HCT116 (cell line): ENCODE data around the gene HLA-F. TPM values are rescaled to one million over a fixed set of nuclear protein-coding genes. Genes with fewer than 3 reads are reported as not detected.

Source experiments
- ATAC-seq: fragments of 200-7000 bp; cut with Tn5 transposase; 2 replicates; pipeline ENCODE4 v1.9.1; 2020; ENCODE audit warnings: mild to moderate bottlenecking, moderate library complexity
- BruUV-seq: library from RNA; stranded (reverse); fragments of 400-500 nt; replicated peaks from 2 replicates; lab custom pipeline; 2021; lab: Mats Ljungman, UMichigan
- CTCF ChIA-PET: fragments of 300-600 bp; sonication (Branson Sonifier 250); formaldehyde crosslinking; loops from one replicate; lab custom pipeline; 2021; ENCODE audit warnings: antibody characterized with exemption; lab: Charles Lee
- POLR2A ChIA-PET: fragments of 300-600, 350-600 bp; sonication (Branson Sonifier 250); formaldehyde crosslinking; loops from one replicate; lab custom pipeline; 2021; ENCODE audit warnings: antibody characterized with exemption; lab: Charles Lee
- RAD21 ChIA-PET, 2 experiments: fragments of 300-600 bp; sonication (Branson Sonifier 250); formaldehyde crosslinking; loops; one replicate each; lab custom pipeline; 2023; ENCODE audit warnings: low total read pairs in 2 of 2; ENCODE audit not compliant: uncharacterized antibody in 2 of 2, unreplicated experiment in 2 of 2, low non-redundant PET in 1 of 2; lab: Charles Lee
- DNase-seq: peaks from one replicate; pipeline ENCODE4 v3.0.0-alpha.2; 2010; ENCODE audit warnings: low read depth, low spot score
- H2AFZ ChIP-seq: fragments of 200-600 bp; shearing (Covaris generic), sonication (generic); 2 replicates; pipeline ENCODE4 v1.6.1; 2017; ENCODE audit warnings: low read depth, mixed run types, mixed read lengths, antibody characterized with exemption, low read length; ENCODE audit not compliant: poor library complexity, severe bottlenecking
- H3K27ac ChIP-seq: 2 replicates; pipeline ENCODE4 v1.5.1; 2012; ENCODE audit warnings: low read depth, low read length
- H3K27me3 ChIP-seq: fragments of 200-600 bp; sonication (generic); 2 replicates; pipeline ENCODE4 v1.6.1; 2016; ENCODE audit warnings: mixed run types, low read length, mixed read lengths; ENCODE audit not compliant: insufficient read depth
- H3K36me3 ChIP-seq, 2 experiments: fragments of 200-500 bp in 1 of 2; fragments of 200-600 bp in 1 of 2; sonication (Bioruptor generic) in 1 of 2; sonication (generic) in 1 of 2; 2 replicates each; pipeline versions ENCODE4 v1.5.1 to v1.6.1; 2014 to 2016; ENCODE audit warnings: low read length in 2 of 2, inconsistent platforms in 1 of 2, mixed read lengths in 1 of 2, mixed run types in 1 of 2; ENCODE audit not compliant: insufficient read depth in 2 of 2, control insufficient read depth in 1 of 2
- H3K4me1 ChIP-seq, 2 experiments: fragments of 200-600 bp in 1 of 2; sonication (generic) in 1 of 2; 2 replicates each; pipeline versions ENCODE4 v1.5.1 to v1.6.1; 2012 to 2017; ENCODE audit warnings: low read length in 2 of 2, inconsistent platforms in 1 of 2, mild to moderate bottlenecking in 1 of 2, mixed read lengths in 1 of 2, mixed run types in 1 of 2, moderate library complexity in 1 of 2; ENCODE audit not compliant: insufficient read depth in 2 of 2, control insufficient read depth in 1 of 2
- H3K4me2 ChIP-seq: fragments of 200-600 bp; sonication (generic); 2 replicates; pipeline ENCODE4 v1.6.1; 2017; ENCODE audit warnings: mixed run types, low read length, mixed read lengths
- H3K4me3 ChIP-seq, 2 experiments: fragments of 200-600 bp in 1 of 2; sonication (generic) in 1 of 2; replicated peaks in 1 of 2; 2 replicates each; pipeline ENCODE4 v1.5.1; 2011 to 2016; ENCODE audit warnings: low read length in 2 of 2, control low read depth in 1 of 2, low read depth in 1 of 2, mild to moderate bottlenecking in 1 of 2, mixed read lengths in 1 of 2, mixed run types in 1 of 2
- H3K79me2 ChIP-seq: fragments of 200-600 bp; sonication (generic); 2 replicates; pipeline ENCODE4 v1.6.1; 2017; ENCODE audit warnings: mild to moderate bottlenecking, mixed run types, low read length, moderate library complexity, mixed read lengths; ENCODE audit not compliant: insufficient read depth
- H3K9ac ChIP-seq: fragments of 200-600 bp; sonication (generic); 2 replicates; pipeline ENCODE4 v1.6.1; 2016; ENCODE audit warnings: low read length, mixed read lengths
- H3K9me2 ChIP-seq: fragments of 200-600 bp; sonication (generic), shearing (Covaris generic); 2 replicates; pipeline ENCODE4 v1.6.1; 2017; ENCODE audit warnings: mixed run types, mild to moderate bottlenecking, moderate library complexity; ENCODE audit not compliant: insufficient read depth
- H3K9me3 ChIP-seq, 2 experiments: fragments of 200-500 bp in 1 of 2; fragments of 200-600 bp in 1 of 2; sonication (Bioruptor generic) in 1 of 2; sonication (generic) in 1 of 2; 2 replicates each; pipeline ENCODE4 v1.6.1; 2014 to 2017; ENCODE audit warnings: low read length in 2 of 2, mixed read lengths in 2 of 2, inconsistent platforms in 1 of 2, low read depth in 1 of 2, mild to moderate bottlenecking in 1 of 2, mixed run types in 1 of 2, moderate library complexity in 1 of 2; ENCODE audit not compliant: control insufficient read depth in 1 of 2, insufficient read depth in 1 of 2
- H4K20me1 ChIP-seq: fragments of 200-600 bp; sonication (generic), shearing (Covaris generic); 2 replicates; pipeline ENCODE4 v1.6.1; 2017; ENCODE audit warnings: mixed run types, mild to moderate bottlenecking, moderate library complexity; ENCODE audit not compliant: insufficient read depth
- CBX3 ChIP-seq: IDR thresholded peaks from 2 replicates; pipeline ENCODE4 v1.6.1; 2012; ENCODE audit warnings: low read depth
- EGR1 ChIP-seq: IDR thresholded peaks from 2 replicates; pipeline ENCODE4 v1.6.1; 2012; ENCODE audit warnings: low read depth
- ELF1 ChIP-seq: IDR thresholded peaks from 2 replicates; pipeline ENCODE4 v1.6.1; 2012; ENCODE audit warnings: low read depth, borderline replicate concordance
- EZH2phosphoT487 ChIP-seq: fragments of 200-600 bp; IDR thresholded peaks from 2 replicates; pipeline ENCODE4 v1.6.1; 2018; ENCODE audit warnings: antibody characterized with exemption, borderline replicate concordance
- FOSL1 ChIP-seq: IDR thresholded peaks from 2 replicates; pipeline ENCODE4 v1.6.1; 2012; ENCODE audit warnings: low read depth
- SIN3A ChIP-seq: IDR thresholded peaks from 2 replicates; pipeline ENCODE4 v1.6.1; 2012; ENCODE audit warnings: low read depth
- SP1 ChIP-seq: IDR thresholded peaks from 2 replicates; pipeline ENCODE4 v1.6.1; 2012; ENCODE audit warnings: low read depth
- YY1 ChIP-seq: IDR thresholded peaks from 2 replicates; pipeline ENCODE4 v1.6.1; 2011; ENCODE audit warnings: low read length, low read depth, moderate library complexity, mild to moderate bottlenecking; ENCODE audit not compliant: insufficient replicate concordance; ENCODE audit errors: extremely low read depth
- ZNF274 ChIP-seq: fragments of 200-500 bp; sonication (Bioruptor generic); IDR thresholded peaks from 2 replicates; pipeline ENCODE4 v1.6.1; 2014; ENCODE audit warnings: mild to moderate bottlenecking, low read depth, low read length, inconsistent platforms
- intact Hi-C: fragments of 100-400 bp; cut with micrococcal nuclease; formaldehyde crosslinking; loops from 2 replicates; pipeline ENCODE4 v1.10.0; 2022
- total RNA-seq: library from RNA; stranded (reverse); gene quantifications from one replicate; pipeline ENCODE4 v1.2.1, GENCODE V29; 2021; ENCODE audit not compliant: unreplicated experiment
- TF ChIP-seq, protein P1 (sequence below), 3 experiments: fragments of 200-600 bp in 1 of 3; sonication (generic) in 1 of 3; IDR thresholded peaks in 2 of 3; conservative IDR thresholded peaks in 1 of 3; 2 replicates each; pipeline ENCODE4 v1.5.1; 2012 to 2017; ENCODE audit warnings: low read depth in 2 of 3, low read length in 2 of 3, antibody characterized with exemption in 1 of 3, borderline replicate concordance in 1 of 3, control low read depth in 1 of 3, mild to moderate bottlenecking in 1 of 3, mixed read lengths in 1 of 3, mixed run types in 1 of 3, moderate library complexity in 1 of 3; ENCODE audit not compliant: insufficient read depth in 1 of 3
- TF ChIP-seq, protein P2 (sequence below): IDR thresholded peaks from 2 replicates; pipeline ENCODE4 v1.6.1; 2011; ENCODE audit warnings: mild to moderate bottlenecking, low read length, moderate library complexity; ENCODE audit not compliant: insufficient replicate concordance; ENCODE audit errors: extremely low read depth

Gene HLA-F
- total RNA-seq, 1 experiment from 2014 or later, result 24.6 TPM

DNA sequence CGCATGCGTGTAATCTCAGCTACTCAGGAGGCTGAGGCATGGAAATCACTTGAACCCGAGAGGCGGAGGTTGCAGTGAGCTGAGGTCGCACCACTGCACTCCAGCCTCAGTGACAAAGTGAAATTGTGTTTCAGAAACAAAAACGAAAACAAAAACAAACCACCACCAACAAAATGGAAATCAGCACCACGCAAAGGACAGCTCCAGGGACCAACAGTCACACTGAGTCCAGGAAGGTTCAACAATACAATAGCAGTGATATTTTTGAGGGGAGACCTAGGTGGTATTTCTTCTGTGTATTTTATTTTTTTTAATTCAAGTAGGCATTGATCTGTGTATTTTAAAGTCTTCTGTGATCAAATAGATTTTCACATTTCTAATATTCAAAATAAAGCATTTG lies 9.8 kb downstream of the HLA-F start:
- no peak for TF ChIP-seq FOSL1
- no peak for TF ChIP-seq ZNF274
- no peak for TF ChIP-seq CBX3
- TF ChIP-seq SIN3A, result no peak
- TF ChIP-seq ELF1, result no peak
- no peak for TF ChIP-seq EZH2phosphoT487
- TF ChIP-seq, protein P1, sequence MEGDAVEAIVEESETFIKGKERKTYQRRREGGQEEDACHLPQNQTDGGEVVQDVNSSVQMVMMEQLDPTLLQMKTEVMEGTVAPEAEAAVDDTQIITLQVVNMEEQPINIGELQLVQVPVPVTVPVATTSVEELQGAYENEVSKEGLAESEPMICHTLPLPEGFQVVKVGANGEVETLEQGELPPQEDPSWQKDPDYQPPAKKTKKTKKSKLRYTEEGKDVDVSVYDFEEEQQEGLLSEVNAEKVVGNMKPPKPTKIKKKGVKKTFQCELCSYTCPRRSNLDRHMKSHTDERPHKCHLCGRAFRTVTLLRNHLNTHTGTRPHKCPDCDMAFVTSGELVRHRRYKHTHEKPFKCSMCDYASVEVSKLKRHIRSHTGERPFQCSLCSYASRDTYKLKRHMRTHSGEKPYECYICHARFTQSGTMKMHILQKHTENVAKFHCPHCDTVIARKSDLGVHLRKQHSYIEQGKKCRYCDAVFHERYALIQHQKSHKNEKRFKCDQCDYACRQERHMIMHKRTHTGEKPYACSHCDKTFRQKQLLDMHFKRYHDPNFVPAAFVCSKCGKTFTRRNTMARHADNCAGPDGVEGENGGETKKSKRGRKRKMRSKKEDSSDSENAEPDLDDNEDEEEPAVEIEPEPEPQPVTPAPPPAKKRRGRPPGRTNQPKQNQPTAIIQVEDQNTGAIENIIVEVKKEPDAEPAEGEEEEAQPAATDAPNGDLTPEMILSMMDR (IDR thresholded peaks at IDR 0.05 in 2 of 3, conservative IDR thresholded peaks at IDR 0.05 in 1 of 3; ENCODE audit: borderline replicate concordance in 1 of 3, insufficient read depth in 1 of 3, low read depth in 2 of 3, low read length in 2 of 3), result no peak
- no peak for TF ChIP-seq EGR1
- TF ChIP-seq SP1, result no peak
- TF ChIP-seq, protein P2, sequence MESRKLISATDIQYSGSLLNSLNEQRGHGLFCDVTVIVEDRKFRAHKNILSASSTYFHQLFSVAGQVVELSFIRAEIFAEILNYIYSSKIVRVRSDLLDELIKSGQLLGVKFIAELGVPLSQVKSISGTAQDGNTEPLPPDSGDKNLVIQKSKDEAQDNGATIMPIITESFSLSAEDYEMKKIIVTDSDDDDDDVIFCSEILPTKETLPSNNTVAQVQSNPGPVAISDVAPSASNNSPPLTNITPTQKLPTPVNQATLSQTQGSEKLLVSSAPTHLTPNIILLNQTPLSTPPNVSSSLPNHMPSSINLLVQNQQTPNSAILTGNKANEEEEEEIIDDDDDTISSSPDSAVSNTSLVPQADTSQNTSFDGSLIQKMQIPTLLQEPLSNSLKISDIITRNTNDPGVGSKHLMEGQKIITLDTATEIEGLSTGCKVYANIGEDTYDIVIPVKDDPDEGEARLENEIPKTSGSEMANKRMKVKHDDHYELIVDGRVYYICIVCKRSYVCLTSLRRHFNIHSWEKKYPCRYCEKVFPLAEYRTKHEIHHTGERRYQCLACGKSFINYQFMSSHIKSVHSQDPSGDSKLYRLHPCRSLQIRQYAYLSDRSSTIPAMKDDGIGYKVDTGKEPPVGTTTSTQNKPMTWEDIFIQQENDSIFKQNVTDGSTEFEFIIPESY, result no peak
- no peak for TF ChIP-seq YY1
- CTCF ChIA-PET, result no interaction called here
- POLR2A ChIA-PET, result interaction anchor here (0.6 kb wide), 1 partner anchor 28 kb away, joined by 3 read pairs; no protein-coding TSS in a partner anchor
- RAD21 ChIA-PET, result no interaction called here
- ATAC-seq, result no peak
- no peak overlapping the region for H3K4me3 ChIP-seq
- no peak overlapping the region for H2AFZ ChIP-seq
- H3K27ac ChIP-seq, result no peak overlapping the region
- H4K20me1 ChIP-seq, result no peaks in the 10 kb centered on the region
- no peaks in the 10 kb centered on the region for H3K36me3 ChIP-seq
- H3K27me3 ChIP-seq, result no peaks in the 10 kb centered on the region
- DNase-seq, result no peak
- no peak overlapping the region for H3K4me2 ChIP-seq
- H3K79me2 ChIP-seq, result no peaks in the 10 kb centered on the region
- H3K9ac ChIP-seq, result no peak overlapping the region
- intact Hi-C loops, result no loop called here
- no peaks in the 10 kb centered on the region for H3K9me3 ChIP-seq
- no TSS peak for BruUV-seq
- H3K4me1 ChIP-seq, result no peaks in the 10 kb centered on the region
- no peaks in the 10 kb centered on the region for H3K9me2 ChIP-seq
